HEK293 (cell line): ENCODE results near the gene SF3B6.

Source experiments
- CTCF ChIA-PET: fragments of 350-600 bp; formaldehyde crosslinking; extraction: SDS; loops from one replicate; lab custom pipeline; 2021; ENCODE audit warnings: antibody characterized with exemption; lab: Yijun Ruan, JAX
- POLR2A ChIA-PET: fragments of 300-600 bp; formaldehyde crosslinking; extraction: SDS; loops from one replicate; lab custom pipeline; 2020; ENCODE audit warnings: antibody characterized with exemption, inconsistent platforms; lab: Yijun Ruan, JAX
- H3K27ac ChIP-seq: fragments of 200-500 bp; sonication (Bioruptor generic); 2 replicates; pipeline ENCODE4 v1.5.1; 2014; ENCODE audit warnings: low read depth, low read length, control low read depth, inconsistent platforms; ENCODE audit errors: extremely low read depth
- H3K36me3 ChIP-seq, 2 experiments: fragments of 200-500 bp in 1 of 2; sonication (Bioruptor generic) in 1 of 2; 1 replicate in 1 of 2; 2 replicates in 1 of 2; pipeline ENCODE4 v1.5.1; 2014 to 2017; ENCODE audit warnings: inconsistent platforms in 2 of 2, low read length in 2 of 2; ENCODE audit not compliant: control insufficient read depth in 2 of 2, insufficient read depth in 1 of 2
- H3K4me1 ChIP-seq: fragments of 200-500 bp; sonication (Bioruptor generic); 2 replicates; pipeline ENCODE4 v1.5.1; 2014; ENCODE audit warnings: mild to moderate bottlenecking, low read length, inconsistent platforms; ENCODE audit not compliant: control insufficient read depth, insufficient read depth
- H3K4me3 ChIP-seq: 2 replicates; pipeline ENCODE4 v1.5.1; 2011; ENCODE audit warnings: low read depth, mild to moderate bottlenecking, control low read depth, low read length, moderate library complexity
- H3K9me3 ChIP-seq: fragments of 200-500 bp; sonication (Bioruptor generic); 2 replicates; pipeline ENCODE4 v1.5.1; 2014; ENCODE audit warnings: low read depth, low read length, inconsistent platforms; ENCODE audit not compliant: control insufficient read depth, insufficient read depth
- BCL11B ChIP-seq: fragments of 450-650 bp; formaldehyde crosslinking; IDR thresholded peaks from 2 replicates; pipeline ENCODE4 v1.5.1; 2016; ENCODE audit warnings: low read depth, missing biosample characterization, missing genetic modification characterization
- GFI1B ChIP-seq: fragments of 450-650 bp; formaldehyde crosslinking; IDR thresholded peaks from 2 replicates; pipeline ENCODE4 v1.5.1; 2016; ENCODE audit warnings: missing biosample characterization, missing genetic modification characterization
- HOXC10 ChIP-seq: sonication (generic); formaldehyde crosslinking; IDR thresholded peaks from 2 replicates; pipeline ENCODE4 v1.8.1; 2023; ENCODE audit warnings: mild to moderate bottlenecking, missing genetic modification reagents
- HOXD13 ChIP-seq: sonication (generic); formaldehyde crosslinking; IDR thresholded peaks from 2 replicates; pipeline ENCODE4 v1.8.0; 2022; ENCODE audit warnings: missing genetic modification reagents, borderline replicate concordance
- KLF16 ChIP-seq: fragments of 450-650 bp; formaldehyde crosslinking; IDR thresholded peaks from 2 replicates; pipeline ENCODE4 v1.5.1; 2017; ENCODE audit warnings: missing biosample characterization, missing genetic modification characterization
- SCRT2 ChIP-seq: fragments of 450-650 bp; formaldehyde crosslinking; IDR thresholded peaks from 2 replicates; pipeline ENCODE4 v1.5.1; 2016; ENCODE audit warnings: missing biosample characterization, missing genetic modification characterization
- ZBTB17 ChIP-seq: fragments of 450-650 bp; formaldehyde crosslinking; IDR thresholded peaks from 2 replicates; pipeline ENCODE4 v1.5.1; 2016; ENCODE audit warnings: missing biosample characterization, missing genetic modification characterization
- ZNF112 ChIP-seq: fragments of 450-650 bp; formaldehyde crosslinking; IDR thresholded peaks from 2 replicates; pipeline ENCODE4 v1.5.0; 2017; ENCODE audit warnings: missing biosample characterization, missing genetic modification characterization
- ZNF132 ChIP-seq: fragments of 450-650 bp; formaldehyde crosslinking; IDR thresholded peaks from 2 replicates; pipeline ENCODE4 v1.5.1; 2017; ENCODE audit warnings: missing biosample characterization, missing genetic modification characterization, borderline replicate concordance
- ZNF18 ChIP-seq: fragments of 450-650 bp; formaldehyde crosslinking; IDR thresholded peaks from 2 replicates; pipeline ENCODE4 v1.5.1; 2016; ENCODE audit warnings: missing biosample characterization, missing genetic modification characterization
- ZNF2 ChIP-seq: fragments of 450-650 bp; formaldehyde crosslinking; IDR thresholded peaks from 2 replicates; pipeline ENCODE4 v1.5.1; 2016; ENCODE audit warnings: missing biosample characterization, missing genetic modification characterization
- ZNF211 ChIP-seq: fragments of 450-650 bp; formaldehyde crosslinking; IDR thresholded peaks from 2 replicates; pipeline ENCODE4 v1.5.1; 2016; ENCODE audit warnings: low read depth, missing biosample characterization, missing genetic modification characterization
- ZNF266 ChIP-seq: fragments of 450-650 bp; formaldehyde crosslinking; IDR thresholded peaks from 2 replicates; pipeline ENCODE4 v1.5.1; 2016; ENCODE audit warnings: missing biosample characterization, missing genetic modification characterization, low read depth
- ZNF341 ChIP-seq: fragments of 450-650 bp; formaldehyde crosslinking; IDR thresholded peaks from 2 replicates; pipeline ENCODE4; 2016; ENCODE audit warnings: low read depth, missing biosample characterization, missing genetic modification characterization
- ZNF391 ChIP-seq: fragments of 450-650 bp; formaldehyde crosslinking; IDR thresholded peaks from 2 replicates; pipeline ENCODE4 v1.5.1; 2016; ENCODE audit warnings: low read depth, missing biosample characterization, missing genetic modification characterization, borderline replicate concordance
- ZNF404 ChIP-seq: fragments of 450-650 bp; formaldehyde crosslinking; IDR thresholded peaks from 2 replicates; pipeline ENCODE4 v1.5.1; 2017; ENCODE audit warnings: missing biosample characterization, missing genetic modification characterization
- ZNF426 ChIP-seq: fragments of 450-650 bp; formaldehyde crosslinking; IDR thresholded peaks from 2 replicates; pipeline ENCODE4 v1.5.1; 2017; ENCODE audit warnings: missing biosample characterization, missing genetic modification characterization, mild to moderate bottlenecking, inconsistent platforms, moderate library complexity
- ZNF449 ChIP-seq: fragments of 450-650 bp; formaldehyde crosslinking; IDR thresholded peaks from 2 replicates; pipeline ENCODE4 v1.5.1; 2017; ENCODE audit warnings: missing biosample characterization, mild to moderate bottlenecking, missing genetic modification characterization, moderate library complexity
- ZNF501 ChIP-seq: fragments of 450-650 bp; formaldehyde crosslinking; IDR thresholded peaks from 2 replicates; pipeline ENCODE4 v1.5.1; 2016; ENCODE audit warnings: missing biosample characterization, missing genetic modification characterization
- ZNF792 ChIP-seq: fragments of 450-650 bp; formaldehyde crosslinking; IDR thresholded peaks from 2 replicates; pipeline ENCODE4 v1.5.1; 2016; ENCODE audit warnings: missing biosample characterization, missing genetic modification characterization
- ZSCAN5A ChIP-seq: fragments of 450-650 bp; formaldehyde crosslinking; IDR thresholded peaks from 2 replicates; pipeline ENCODE4 v1.5.1; 2016; ENCODE audit warnings: missing biosample characterization, missing genetic modification characterization
- TF ChIP-seq, protein P1 (sequence below): fragments of 450-650 bp; formaldehyde crosslinking; IDR thresholded peaks from 2 replicates; pipeline ENCODE4; 2016; ENCODE audit warnings: missing biosample characterization, missing genetic modification characterization
- TF ChIP-seq, protein P2 (sequence below): fragments of 450-650 bp; formaldehyde crosslinking; IDR thresholded peaks from 2 replicates; pipeline ENCODE4 v1.5.1; 2016; ENCODE audit warnings: missing biosample characterization, missing genetic modification characterization

Gene SF3B6

GRCh38 chr2:24072259-24072658, 3.9 kb downstream of the SF3B6 start:
- CTCF ChIA-PET: no interaction called here
- H3K36me3 ChIP-seq: peaks cover 27 to 62% of the 10 kb centered on the region in 2 experiments

GRCh38 chr2:24065341-24065740, 10.8 kb downstream of the SF3B6 start:
- Histone ChIP-seq H3K4me3 (no peak overlapping the region), H3K9me3 (no peaks in the 10 kb centered on the region), H3K27ac (no peak overlapping the region), H3K4me1 (no peaks in the 10 kb centered on the region), H3K36me3 (peaks cover 16 to 77% of the 10 kb centered on the region in 2 experiments)
- CTCF ChIA-PET: interaction anchor here (1.3 kb wide), 1 partner anchor 19 kb away, joined by 7 read pairs; the partner anchor contains the start of gene TP53I3
- no peak for TF ChIP-seq ZBTB17 (tag by site-specific recombination)
- no peak for TF ChIP-seq ZSCAN5A (tag by site-specific recombination)
- TF ChIP-seq ZNF449 (tag by site-specific recombination): no peak
- no peak for TF ChIP-seq ZNF2 (tag by site-specific recombination)
- no peak for TF ChIP-seq BCL11B (tag by site-specific recombination)
- no peak for TF ChIP-seq ZNF18 (tag by site-specific recombination)
- TF ChIP-seq ZNF391: no peak
- TF ChIP-seq HOXC10 (CRISPR knock-in tag): no peak
- TF ChIP-seq HOXD13 (CRISPR knock-in tag): no peak
- no peak for TF ChIP-seq ZNF112 (tag by site-specific recombination)
- POLR2A ChIA-PET: interaction anchor here (2.2 kb wide), 1 partner anchor 11 kb away, joined by 5 read pairs; the partner anchor contains the start of gene SF3B6

More at GRCh38 chr2:24072259-24072658, 3.9 kb downstream of the SF3B6 start:
- H3K4me3 ChIP-seq: no peak overlapping the region
- no peak overlapping the region for H3K27ac ChIP-seq
- no peaks in the 10 kb centered on the region for H3K9me3 ChIP-seq
- TF ChIP-seq ZNF792 (tag by site-specific recombination) (no peak), ZNF266 (tag by site-specific recombination) (no peak), ZNF211 (tag by site-specific recombination) (no peak), ZNF132 (tag by site-specific recombination) (no peak), ZNF404 (no peak)
- peaks cover 4% of the 10 kb centered on the region; the same call in 1 of the 2 replicates for H3K4me1 ChIP-seq
- POLR2A ChIA-PET: interaction anchor here (0.7 kb wide), 1 partner anchor 19 kb away, joined by 3 read pairs; no protein-coding TSS in a partner anchor

- ChIA-PET CTCF (no interaction called here), POLR2A (interaction anchor here (0.7 kb wide), 1 partner anchor 19 kb away, joined by 7 read pairs; no protein-coding TSS in a partner anchor)
Observed at GRCh38 chr2:24058564-24059271, 17.4 kb downstream of the SF3B6 start.

More at GRCh38 chr2:24058564-24059271, 17.4 kb downstream of the SF3B6 start:
- no peak overlapping the region for H3K27ac ChIP-seq
- H3K36me3 ChIP-seq: peaks cover 6 to 34% of the 10 kb centered on the region in 2 experiments; a peak in 2 of 3 replicates
- no peak overlapping the region for H3K4me3 ChIP-seq
- H3K4me1 ChIP-seq: no peaks in the 10 kb centered on the region
- TF ChIP-seq, protein P1, sequence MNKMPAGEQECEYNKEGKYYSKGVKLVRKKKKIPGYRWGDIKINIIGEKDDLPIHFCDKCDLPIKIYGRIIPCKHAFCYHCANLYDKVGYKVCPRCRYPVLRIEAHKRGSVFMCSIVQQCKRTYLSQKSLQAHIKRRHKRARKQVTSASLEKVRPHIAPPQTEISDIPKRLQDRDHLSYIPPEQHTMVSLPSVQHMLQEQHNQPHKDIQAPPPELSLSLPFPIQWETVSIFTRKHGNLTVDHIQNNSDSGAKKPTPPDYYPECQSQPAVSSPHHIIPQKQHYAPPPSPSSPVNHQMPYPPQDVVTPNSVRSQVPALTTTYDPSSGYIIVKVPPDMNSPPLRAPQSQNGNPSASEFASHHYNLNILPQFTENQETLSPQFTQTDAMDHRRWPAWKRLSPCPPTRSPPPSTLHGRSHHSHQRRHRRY: no peak
- TF ChIP-seq KLF16 (tag by site-specific recombination) (no peak), ZNF501 (no peak), ZNF426 (tag by site-specific recombination) (no peak), ZNF449 (tag by site-specific recombination) (no peak), SCRT2 (no peak), GFI1B (tag by site-specific recombination) (no peak), ZNF341 (tag by site-specific recombination) (no peak)
- TF ChIP-seq, protein P2, sequence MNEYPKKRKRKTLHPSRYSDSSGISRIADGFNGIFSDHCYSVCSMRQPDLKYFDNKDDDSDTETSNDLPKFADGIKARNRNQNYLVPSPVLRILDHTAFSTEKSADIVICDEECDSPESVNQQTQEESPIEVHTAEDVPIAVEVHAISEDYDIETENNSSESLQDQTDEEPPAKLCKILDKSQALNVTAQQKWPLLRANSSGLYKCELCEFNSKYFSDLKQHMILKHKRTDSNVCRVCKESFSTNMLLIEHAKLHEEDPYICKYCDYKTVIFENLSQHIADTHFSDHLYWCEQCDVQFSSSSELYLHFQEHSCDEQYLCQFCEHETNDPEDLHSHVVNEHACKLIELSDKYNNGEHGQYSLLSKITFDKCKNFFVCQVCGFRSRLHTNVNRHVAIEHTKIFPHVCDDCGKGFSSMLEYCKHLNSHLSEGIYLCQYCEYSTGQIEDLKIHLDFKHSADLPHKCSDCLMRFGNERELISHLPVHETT: no peak
- H3K9me3 ChIP-seq: no peaks in the 10 kb centered on the region
